HG02840 (cell line): ENCODE data around the gene FOXF2.
"Not testable (repeated sequence)": the region's sequence is repeated elsewhere in the genome, so short reads cannot be mapped to it uniquely, and the experiment has no call there.

Experiments used
- ATAC-seq: cut with Tn5 transposase; IDR thresholded peaks from one replicate; pipeline ENCODE4 v1.9.1; 2021; ENCODE audit warnings: mild to moderate bottlenecking, moderate library complexity, moderate number of reproducible peaks; ENCODE audit not compliant: unreplicated experiment, low FRiP score

FOXF2 gene

GRCh38 chr6:1389369-1390132 lies at the start of gene FOXF2:
TSS of gene FOXF2 (plus strand) at chr6:1389576. CDS start at chr6:1389948, 372 bp downstream.
- no peak for ATAC-seq

- no peak for ATAC-seq
Measured at GRCh38 chr6:1346101-1346500, 43.3 kb upstream of the FOXF2 start.

- no peak for ATAC-seq
Measured at GRCh38 chr6:1346558-1347091, 42.8 kb upstream of the FOXF2 start.

GRCh38 chr6:1347161-1347560 lies 42.2 kb upstream of the FOXF2 start:
- no peak for ATAC-seq

GRCh38 chr6:1348675-1349074 lies 40.7 kb upstream of the FOXF2 start:
- no peak for ATAC-seq

GRCh38 chr6:1349655-1350054 lies 39.7 kb upstream of the FOXF2 start:
- ATAC-seq: no peak

GRCh38 chr6:1351381-1352008 lies 37.9 kb upstream of the FOXF2 start:
- no peak for ATAC-seq

GRCh38 chr6:1355068-1355467 lies 34.3 kb upstream of the FOXF2 start:
- ATAC-seq: not testable (repeated sequence)

GRCh38 chr6:1361717-1362116 lies 27.7 kb upstream of the FOXF2 start:
- ATAC-seq: not testable (repeated sequence)

- no peak for ATAC-seq
Measured at GRCh38 chr6:1362643-1363042, 26.7 kb upstream of the FOXF2 start.

- no peak for ATAC-seq
Measured at GRCh38 chr6:1363298-1363697, 26.1 kb upstream of the FOXF2 start.

- no peak for ATAC-seq
Measured at GRCh38 chr6:1363729-1364572, 25.4 kb upstream of the FOXF2 start.

GRCh38 chr6:1364791-1365190 lies 24.6 kb upstream of the FOXF2 start:
- ATAC-seq: no peak

GRCh38 chr6:1365686-1366085 lies 23.7 kb upstream of the FOXF2 start:
- no peak for ATAC-seq

GRCh38 chr6:1367771-1368170 lies 21.6 kb upstream of the FOXF2 start:
- no peak for ATAC-seq

- ATAC-seq: no peak
Measured at GRCh38 chr6:1368940-1369339, 20.4 kb upstream of the FOXF2 start.

GRCh38 chr6:1369695-1370094 lies 19.7 kb upstream of the FOXF2 start:
- not testable (repeated sequence) for ATAC-seq

- ATAC-seq: no peak
Measured at GRCh38 chr6:1371933-1372332, 17.4 kb upstream of the FOXF2 start.

- no peak for ATAC-seq
Measured at GRCh38 chr6:1372690-1373089, 16.7 kb upstream of the FOXF2 start.

GRCh38 chr6:1376653-1377052 lies 12.7 kb upstream of the FOXF2 start:
- no peak for ATAC-seq

GRCh38 chr6:1377526-1377925 lies 11.8 kb upstream of the FOXF2 start:
- ATAC-seq: no peak
